Astrocyte (in vitro differentiated cells and primary cell): ENCODE data around the gene DNMT3B. TPM values are rescaled to one million over a fixed set of nuclear protein-coding genes. Genes with fewer than 3 reads are reported as not detected.

Experiments used
- DNase-seq: peaks from one replicate; pipeline ENCODE4 v3.0.0-alpha.2; 2010; ENCODE audit warnings: low read depth
- FAIRE-seq: peaks from 2 replicates; lab custom pipeline; 2011; peaks lifted over from hg19 to GRCh38; lab: Jason Lieb, UNC
- H2AFZ ChIP-seq: 2 replicates; pipeline ENCODE4 v1.6.0; 2012; ENCODE audit warnings: low read depth, low read length, inconsistent platforms
- H3K27ac ChIP-seq: 2 replicates; pipeline ENCODE4 v1.5.1; 2011; ENCODE audit warnings: low read depth, low read length, inconsistent platforms
- H3K27me3 ChIP-seq: 2 replicates; pipeline ENCODE4 v1.6.0; 2011; ENCODE audit warnings: low read length, inconsistent platforms; ENCODE audit not compliant: insufficient read depth
- H3K36me3 ChIP-seq: 2 replicates; pipeline ENCODE4 v1.5.1; 2011; ENCODE audit warnings: low read length, inconsistent platforms; ENCODE audit not compliant: insufficient read depth
- H3K4me1 ChIP-seq: 2 replicates; pipeline ENCODE4 v1.5.1; 2011; ENCODE audit warnings: low read length, inconsistent platforms; ENCODE audit not compliant: insufficient read depth
- H3K4me2 ChIP-seq: 2 replicates; pipeline ENCODE4 v1.6.0; 2012; ENCODE audit warnings: low read length, inconsistent platforms
- H3K4me3 ChIP-seq: 2 replicates; pipeline ENCODE4 v1.5.1; 2011; ENCODE audit warnings: low read depth, mild to moderate bottlenecking, low read length, inconsistent platforms; ENCODE audit not compliant: insufficient read depth
- H3K79me2 ChIP-seq: 2 replicates; pipeline ENCODE4 v1.6.0; 2012; ENCODE audit warnings: mild to moderate bottlenecking, low read length, inconsistent platforms; ENCODE audit not compliant: insufficient read depth
- H3K9ac ChIP-seq: 2 replicates; pipeline ENCODE4 v1.6.0; 2012; ENCODE audit warnings: mild to moderate bottlenecking, low read length, inconsistent platforms
- H3K9me3 ChIP-seq: 2 replicates; pipeline ENCODE4 v1.5.1; 2012; ENCODE audit warnings: low read depth, mild to moderate bottlenecking, low read length, inconsistent platforms; ENCODE audit not compliant: insufficient read depth
- H4K20me1 ChIP-seq: 2 replicates; pipeline ENCODE4 v1.6.0; 2012; ENCODE audit warnings: low read length, inconsistent platforms; ENCODE audit not compliant: insufficient read depth
- H3K27ac Mint-ChIP-seq: one replicate; pipeline ENCODE4 v1.8.0; 2021; ENCODE audit warnings: mild to moderate bottlenecking, mixed read lengths; ENCODE audit not compliant: unreplicated experiment
- H3K27me3 Mint-ChIP-seq: one replicate; pipeline ENCODE4 v1.8.0; 2021; ENCODE audit warnings: low read depth, mixed read lengths; ENCODE audit not compliant: unreplicated experiment
- H3K36me3 Mint-ChIP-seq: one replicate; pipeline ENCODE4 v1.8.0; 2021; ENCODE audit warnings: low read depth, mixed read lengths; ENCODE audit not compliant: unreplicated experiment
- H3K4me1 Mint-ChIP-seq: one replicate; pipeline ENCODE4 v1.8.0; 2021; ENCODE audit warnings: low read depth, mixed read lengths; ENCODE audit not compliant: unreplicated experiment
- H3K4me3 Mint-ChIP-seq: one replicate; pipeline ENCODE4 v1.8.0; 2021; ENCODE audit warnings: mild to moderate bottlenecking, moderate library complexity, mixed read lengths; ENCODE audit not compliant: unreplicated experiment
- H3K9me3 Mint-ChIP-seq: one replicate; pipeline ENCODE4 v1.8.0; 2021; ENCODE audit warnings: mild to moderate bottlenecking, mixed read lengths; ENCODE audit not compliant: unreplicated experiment
- CTCF ChIP-seq: IDR thresholded peaks from 2 replicates; pipeline ENCODE4 v1.5.1; 2011; ENCODE audit warnings: low read depth, mild to moderate bottlenecking, inconsistent platforms, low read length, moderate library complexity; ENCODE audit not compliant: insufficient read depth
- EZH2 ChIP-seq: IDR thresholded peaks from 2 replicates; pipeline ENCODE4 v1.6.1; 2012; ENCODE audit warnings: mild to moderate bottlenecking, low read length, inconsistent platforms; ENCODE audit not compliant: insufficient read depth
- total RNA-seq: library from RNA; stranded (reverse); gene quantifications from 2 replicates; pipeline ENCODE4 v1.2.1, GENCODE V29; 2021

Gene DNMT3B
- total RNA-seq, 1 donor from 2014 or later = 5.0 TPM

DNA sequence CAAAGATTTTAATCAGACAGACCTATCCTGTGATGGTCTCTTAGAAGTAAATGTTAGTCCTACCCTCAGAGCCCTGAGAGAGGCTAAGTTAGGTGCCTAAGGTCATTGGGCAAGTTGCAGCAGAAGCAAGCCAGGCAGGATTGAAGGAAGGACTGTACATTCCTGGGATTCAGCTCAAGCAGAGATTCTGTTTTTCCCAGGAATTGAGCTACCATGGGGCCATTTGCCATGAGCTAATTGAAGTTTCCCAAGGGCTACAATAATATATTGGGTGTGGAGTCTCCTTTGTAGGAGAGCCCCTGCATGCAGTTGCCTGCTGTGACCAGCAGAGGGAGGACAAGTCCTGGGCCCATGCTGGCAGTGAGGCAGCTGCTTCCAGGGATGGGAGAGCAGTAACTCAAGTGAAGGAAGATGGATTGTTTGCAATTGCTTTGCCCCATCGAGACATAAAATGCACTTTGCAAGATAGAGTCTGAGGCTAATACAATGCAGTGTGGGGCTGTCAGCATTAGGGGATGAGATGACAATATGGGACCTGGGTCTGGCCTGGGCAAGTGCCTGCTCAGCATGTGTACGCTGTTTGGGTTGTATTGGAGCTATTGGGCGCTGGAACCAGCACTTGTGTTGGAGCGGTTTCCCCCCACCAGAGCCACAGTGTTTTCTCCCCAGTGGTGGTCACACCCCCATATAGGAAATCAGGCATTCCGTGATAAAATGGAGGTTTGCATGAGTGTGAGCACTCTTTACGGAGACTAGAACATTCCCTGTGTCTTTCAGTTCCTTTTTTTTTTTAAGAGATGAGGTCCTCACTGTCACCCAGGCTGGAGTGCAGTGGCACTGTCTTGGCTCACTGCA, 27.9 kb downstream of the DNMT3B start:
- no peaks in the 10 kb centered on the region for H3K36me3 ChIP-seq
- no peak overlapping the region for H3K4me3 ChIP-seq
- H3K27me3 ChIP-seq = no peaks in the 10 kb centered on the region
- peak; percentile 56 for FAIRE-seq
- Mint-ChIP-seq H3K4me1 (peaks cover 13% of the 10 kb centered on the region), H3K27me3 (no peaks in the 10 kb centered on the region), H3K36me3 (peaks cover 6% of the 10 kb centered on the region), H3K4me3 (no peak overlapping the region), H3K9me3 (no peaks in the 10 kb centered on the region), H3K27ac (no peak overlapping the region)
- no peaks in the 10 kb centered on the region for H3K4me1 ChIP-seq
- H2AFZ ChIP-seq = no peak overlapping the region
- no peaks in the 10 kb centered on the region for H4K20me1 ChIP-seq
- TF ChIP-seq CTCF (peak; percentile 99), EZH2 (no peak)
- H3K79me2 ChIP-seq = no peaks in the 10 kb centered on the region
- H3K9ac ChIP-seq = no peak overlapping the region
- DNase-seq = peak; percentile 32
- no peaks in the 10 kb centered on the region for H3K9me3 ChIP-seq
- no peak overlapping the region for H3K4me2 ChIP-seq
- H3K27ac ChIP-seq = no peak overlapping the region

- no peak for DNase-seq
- Mint-ChIP-seq H3K27me3 (no peaks in the 10 kb centered on the region), H3K36me3 (peaks cover 6% of the 10 kb centered on the region), H3K4me3 (no peak overlapping the region), H3K27ac (no peak overlapping the region), H3K4me1 (peaks cover 18% of the 10 kb centered on the region), H3K9me3 (peaks cover 2% of the 10 kb centered on the region)
- Histone ChIP-seq H3K9ac (no peak overlapping the region), H3K9me3 (no peaks in the 10 kb centered on the region), H3K36me3 (peaks cover 3% of the 10 kb centered on the region), H3K27me3 (no peaks in the 10 kb centered on the region), H3K27ac (no peak overlapping the region), H4K20me1 (no peaks in the 10 kb centered on the region), H3K79me2 (no peaks in the 10 kb centered on the region), H3K4me2 (no peak overlapping the region), H3K4me3 (no peak overlapping the region), H2AFZ (no peak overlapping the region), H3K4me1 (no peaks in the 10 kb centered on the region)
- no peak for FAIRE-seq
- TF ChIP-seq EZH2 = no peak
- TF ChIP-seq CTCF = no peak
Observed at GRCh38 chr20:32790751-32791057, 28.5 kb downstream of the DNMT3B start.

- H3K4me1 Mint-ChIP-seq = peaks cover 24% of the 10 kb centered on the region
- H3K4me3 Mint-ChIP-seq = peak overlapping the region; percentile 27
- H2AFZ ChIP-seq = no peak overlapping the region
- H3K36me3 Mint-ChIP-seq = peaks cover 5% of the 10 kb centered on the region
- H3K4me3 ChIP-seq = no peak overlapping the region
- no peaks in the 10 kb centered on the region for H3K9me3 ChIP-seq
- DNase-seq = peak; percentile 60
- H3K27ac Mint-ChIP-seq = peak overlapping the region; percentile 77
- H3K36me3 ChIP-seq = peaks cover 6% of the 10 kb centered on the region
- peak overlapping the region; percentile 8 for H3K4me2 ChIP-seq
- no peak overlapping the region for H3K9ac ChIP-seq
- H3K27me3 Mint-ChIP-seq = no peaks in the 10 kb centered on the region
- no peak overlapping the region for H3K27ac ChIP-seq
- H3K79me2 ChIP-seq = no peaks in the 10 kb centered on the region
- no peaks in the 10 kb centered on the region for H4K20me1 ChIP-seq
- TF ChIP-seq CTCF (no peak), EZH2 (no peak)
- peaks cover 2% of the 10 kb centered on the region for H3K9me3 Mint-ChIP-seq
- H3K4me1 ChIP-seq = no peaks in the 10 kb centered on the region
- FAIRE-seq = no peak
- H3K27me3 ChIP-seq = no peaks in the 10 kb centered on the region
Observed at GRCh38 chr20:32792316-32792715, 30.1 kb downstream of the DNMT3B start.
